ENCODE data around the gene RERG.

RERG gene

GRCh38 chr12:15180325-15180724 is 40.9 kb downstream of the RERG start:
- peaks cover 4% of the 10 kb centered on the region for H3K4me1 ChIP-seq (ENCODE audit: control insufficient read depth, insufficient read depth, low read length)
- H3K9ac ChIP-seq (ENCODE audit: low read depth, low read length), result no peak overlapping the region
- no peaks in the 10 kb centered on the region for H3K36me3 ChIP-seq (ENCODE audit: control insufficient read depth, insufficient read depth, low read length)

GRCh38 chr12:15179672-15180071 is 41.5 kb downstream of the RERG start:
- Histone ChIP-seq H3K9me3 (ENCODE audit: control insufficient read depth, insufficient read depth, low read length) (no peaks in the 10 kb centered on the region), H3K27me3 (ENCODE audit: control insufficient read depth, insufficient read depth, low read length) (no peaks in the 10 kb centered on the region), H3K4me3 (ENCODE audit: low read depth, low read length) (no peak overlapping the region), H3K4me1 (ENCODE audit: control insufficient read depth, insufficient read depth, low read length) (peaks cover 4% of the 10 kb centered on the region), H3K9ac (ENCODE audit: low read depth, low read length) (no peak overlapping the region), H3K36me3 (ENCODE audit: control insufficient read depth, insufficient read depth, low read length) (no peaks in the 10 kb centered on the region)

More at GRCh38 chr12:15180325-15180724, 40.9 kb downstream of the RERG start:
- Histone ChIP-seq H3K9me3 (ENCODE audit: control insufficient read depth, insufficient read depth, low read length) (no peaks in the 10 kb centered on the region), H3K27me3 (ENCODE audit: control insufficient read depth, insufficient read depth, low read length) (no peaks in the 10 kb centered on the region), H3K4me3 (ENCODE audit: low read depth, low read length) (no peak overlapping the region)

- H3K4me1 ChIP-seq (ENCODE audit: control insufficient read depth, insufficient read depth, low read length), result peaks cover 4% of the 10 kb centered on the region
- H3K4me3 ChIP-seq (ENCODE audit: low read depth, low read length), result no peak overlapping the region
- H3K9me3 ChIP-seq (ENCODE audit: control insufficient read depth, insufficient read depth, low read length), result no peaks in the 10 kb centered on the region
- no peaks in the 10 kb centered on the region for H3K27me3 ChIP-seq (ENCODE audit: control insufficient read depth, insufficient read depth, low read length)
- no peaks in the 10 kb centered on the region for H3K36me3 ChIP-seq (ENCODE audit: control insufficient read depth, insufficient read depth, low read length)
- H3K9ac ChIP-seq (ENCODE audit: low read depth, low read length), result no peak overlapping the region
These were observed 48.1 kb downstream of the RERG start for GRCh38 chr12:15173142-15173541.

- H3K4me1 ChIP-seq (ENCODE audit: control insufficient read depth, insufficient read depth, low read length), result peaks cover 4% of the 10 kb centered on the region
- no peak overlapping the region for H3K4me3 ChIP-seq (ENCODE audit: low read depth, low read length)
- H3K36me3 ChIP-seq (ENCODE audit: control insufficient read depth, insufficient read depth, low read length), result no peaks in the 10 kb centered on the region
- no peaks in the 10 kb centered on the region for H3K9me3 ChIP-seq (ENCODE audit: control insufficient read depth, insufficient read depth, low read length)
- no peak overlapping the region for H3K9ac ChIP-seq (ENCODE audit: low read depth, low read length)
- no peaks in the 10 kb centered on the region for H3K27me3 ChIP-seq (ENCODE audit: control insufficient read depth, insufficient read depth, low read length)
These were observed 49.0 kb downstream of the RERG start for GRCh38 chr12:15172060-15172822.

- Histone ChIP-seq H3K36me3 (ENCODE audit: control insufficient read depth, insufficient read depth, low read length) (no peaks in the 10 kb centered on the region), H3K4me3 (ENCODE audit: low read depth, low read length) (no peak overlapping the region), H3K9me3 (ENCODE audit: control insufficient read depth, insufficient read depth, low read length) (no peaks in the 10 kb centered on the region), H3K27me3 (ENCODE audit: control insufficient read depth, insufficient read depth, low read length) (no peaks in the 10 kb centered on the region), H3K9ac (ENCODE audit: low read depth, low read length) (no peak overlapping the region), H3K4me1 (ENCODE audit: control insufficient read depth, insufficient read depth, low read length) (peaks cover 4% of the 10 kb centered on the region)
These were observed 50.1 kb downstream of the RERG start for GRCh38 chr12:15171012-15171655.

GRCh38 chr12:15168026-15168678 is 53.1 kb downstream of the RERG start:
- Histone ChIP-seq H3K9ac (ENCODE audit: low read depth, low read length) (no peak overlapping the region), H3K9me3 (ENCODE audit: control insufficient read depth, insufficient read depth, low read length) (no peaks in the 10 kb centered on the region), H3K27me3 (ENCODE audit: control insufficient read depth, insufficient read depth, low read length) (no peaks in the 10 kb centered on the region), H3K4me3 (ENCODE audit: low read depth, low read length) (no peak overlapping the region), H3K36me3 (ENCODE audit: control insufficient read depth, insufficient read depth, low read length) (no peaks in the 10 kb centered on the region), H3K4me1 (ENCODE audit: control insufficient read depth, insufficient read depth, low read length) (no peaks in the 10 kb centered on the region)

GRCh38 chr12:15165012-15165659 is 56.1 kb downstream of the RERG start:
- no peaks in the 10 kb centered on the region for H3K27me3 ChIP-seq (ENCODE audit: control insufficient read depth, insufficient read depth, low read length)
- H3K4me3 ChIP-seq (ENCODE audit: low read depth, low read length), result no peak overlapping the region
- H3K36me3 ChIP-seq (ENCODE audit: control insufficient read depth, insufficient read depth, low read length), result no peaks in the 10 kb centered on the region
- no peak overlapping the region for H3K9ac ChIP-seq (ENCODE audit: low read depth, low read length)
- H3K9me3 ChIP-seq (ENCODE audit: control insufficient read depth, insufficient read depth, low read length), result no peaks in the 10 kb centered on the region
- H3K4me1 ChIP-seq (ENCODE audit: control insufficient read depth, insufficient read depth, low read length), result no peaks in the 10 kb centered on the region

DNA sequence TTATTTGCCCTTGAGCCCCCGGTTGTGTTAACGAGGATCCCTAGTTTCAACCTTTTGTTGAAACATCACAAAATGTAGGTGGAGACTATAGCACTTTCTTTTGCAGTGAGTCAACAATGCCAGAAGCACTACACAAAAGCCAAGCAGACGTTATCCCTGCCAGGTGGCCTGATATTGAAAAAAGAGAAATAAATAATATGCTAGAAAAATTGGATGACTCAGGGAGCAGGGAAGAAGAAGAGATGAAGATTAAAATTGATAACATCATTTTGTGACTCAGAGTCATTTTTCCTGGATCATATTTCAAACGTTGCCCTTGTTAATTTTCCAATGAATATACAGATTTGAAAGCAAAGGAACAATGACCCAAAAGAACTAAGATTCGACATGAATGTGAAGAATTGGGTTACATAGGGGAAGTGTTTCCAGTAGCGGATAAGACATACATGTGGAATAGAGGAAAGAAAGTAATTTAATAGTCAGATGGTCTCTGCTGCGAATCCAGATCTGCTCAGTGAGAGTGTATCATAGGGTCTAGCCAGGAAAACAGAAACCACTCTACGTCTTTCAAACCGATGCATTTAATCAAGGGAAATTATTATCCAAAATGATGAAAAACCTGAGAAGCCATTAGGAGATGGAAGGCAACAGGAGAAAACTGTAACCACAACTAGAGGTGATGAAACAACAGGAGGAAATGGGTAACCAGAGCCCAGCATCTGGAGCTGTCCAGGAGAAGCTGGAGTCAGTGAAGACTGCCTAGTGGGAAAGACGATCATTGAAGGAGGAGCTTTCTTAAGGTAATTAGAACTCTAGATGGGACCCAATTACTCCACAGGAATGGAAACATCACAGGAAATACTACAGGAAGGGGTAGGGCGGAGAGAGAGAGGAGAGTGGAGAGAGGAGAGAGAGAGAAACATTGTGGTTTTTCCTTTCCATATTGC is 57.9 kb downstream of the RERG start:
- Histone ChIP-seq H3K27me3 (ENCODE audit: control insufficient read depth, insufficient read depth, low read length) (no peaks in the 10 kb centered on the region), H3K4me1 (ENCODE audit: control insufficient read depth, insufficient read depth, low read length) (no peaks in the 10 kb centered on the region), H3K9me3 (ENCODE audit: control insufficient read depth, insufficient read depth, low read length) (no peaks in the 10 kb centered on the region), H3K4me3 (ENCODE audit: low read depth, low read length) (no peak overlapping the region), H3K36me3 (ENCODE audit: control insufficient read depth, insufficient read depth, low read length) (no peaks in the 10 kb centered on the region), H3K9ac (ENCODE audit: low read depth, low read length) (no peak overlapping the region)

- Histone ChIP-seq H3K27me3 (ENCODE audit: control insufficient read depth, insufficient read depth, low read length) (no peaks in the 10 kb centered on the region), H3K9ac (ENCODE audit: low read depth, low read length) (no peak overlapping the region), H3K36me3 (ENCODE audit: control insufficient read depth, insufficient read depth, low read length) (no peaks in the 10 kb centered on the region), H3K4me1 (ENCODE audit: control insufficient read depth, insufficient read depth, low read length) (no peaks in the 10 kb centered on the region), H3K4me3 (ENCODE audit: low read depth, low read length) (no peak overlapping the region), H3K9me3 (ENCODE audit: control insufficient read depth, insufficient read depth, low read length) (no peaks in the 10 kb centered on the region)
These were observed 63.1 kb downstream of the RERG start for GRCh38 chr12:15158083-15158482.

DNA sequence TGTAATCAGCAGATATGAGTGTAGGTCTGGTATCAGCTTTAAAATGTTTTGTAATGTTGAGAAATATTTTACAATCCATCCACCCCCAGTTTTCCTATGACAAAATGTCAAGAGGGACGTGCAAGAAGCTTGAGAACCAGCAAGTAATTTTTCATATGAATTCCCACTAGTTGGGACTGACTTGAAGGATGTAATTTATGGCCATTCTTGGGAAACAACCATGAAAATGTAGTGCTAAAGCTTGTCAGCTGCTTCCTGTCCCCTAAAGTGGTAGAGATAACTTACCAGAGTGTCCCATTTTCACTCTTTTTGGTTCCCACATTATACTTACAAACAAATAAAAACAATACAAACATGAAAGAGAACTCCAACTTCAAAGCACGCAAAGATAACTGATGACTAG is 63.9 kb downstream of the RERG start:
- no peak overlapping the region for H3K9ac ChIP-seq (ENCODE audit: low read depth, low read length)
- no peaks in the 10 kb centered on the region for H3K36me3 ChIP-seq (ENCODE audit: control insufficient read depth, insufficient read depth, low read length)
- H3K27me3 ChIP-seq (ENCODE audit: control insufficient read depth, insufficient read depth, low read length), result no peaks in the 10 kb centered on the region
- H3K9me3 ChIP-seq (ENCODE audit: control insufficient read depth, insufficient read depth, low read length), result no peaks in the 10 kb centered on the region
- H3K4me1 ChIP-seq (ENCODE audit: control insufficient read depth, insufficient read depth, low read length), result no peaks in the 10 kb centered on the region
- H3K4me3 ChIP-seq (ENCODE audit: low read depth, low read length), result no peak overlapping the region

DNA sequence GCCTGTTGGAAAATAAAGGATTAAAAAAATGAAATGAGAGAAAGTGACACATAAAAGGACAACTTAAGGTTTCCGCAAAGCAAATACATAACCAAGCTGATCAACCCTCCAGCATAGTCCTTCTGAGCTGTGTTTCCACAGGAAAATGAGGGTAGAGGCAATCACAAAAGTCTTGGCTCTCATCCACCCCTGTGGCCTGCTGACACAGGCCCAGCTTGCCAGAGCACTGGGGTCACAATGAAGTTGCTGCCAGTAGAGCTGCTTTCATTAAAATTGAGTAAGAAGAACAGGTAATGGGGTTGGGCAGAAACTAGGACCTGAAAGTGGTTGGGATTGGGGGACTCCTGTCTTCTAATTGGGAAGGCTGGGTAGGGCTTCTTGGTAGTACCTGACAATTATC is 65.9 kb downstream of the RERG start:
- Histone ChIP-seq H3K27me3 (ENCODE audit: control insufficient read depth, insufficient read depth, low read length) (no peaks in the 10 kb centered on the region), H3K9me3 (ENCODE audit: control insufficient read depth, insufficient read depth, low read length) (no peaks in the 10 kb centered on the region), H3K4me1 (ENCODE audit: control insufficient read depth, insufficient read depth, low read length) (no peaks in the 10 kb centered on the region), H3K9ac (ENCODE audit: low read depth, low read length) (no peak overlapping the region), H3K36me3 (ENCODE audit: control insufficient read depth, insufficient read depth, low read length) (no peaks in the 10 kb centered on the region), H3K4me3 (ENCODE audit: low read depth, low read length) (no peak overlapping the region)
